Measurements from ENCODE around the gene TDRD10. TPM values are rescaled to one million over a fixed set of nuclear protein-coding genes. Genes with fewer than 3 reads are reported as not detected.
A peak's percentile ranks its signal among the peaks of the same experiment; 100 is the strongest.
"Not testable (repeated sequence)": the region's sequence is repeated elsewhere in the genome, so short reads cannot be mapped to it uniquely, and the experiment has no call there.

The TDRD10 gene
- total RNA-seq, 1 donor from 2014 or later, result 2.6 TPM

DNA sequence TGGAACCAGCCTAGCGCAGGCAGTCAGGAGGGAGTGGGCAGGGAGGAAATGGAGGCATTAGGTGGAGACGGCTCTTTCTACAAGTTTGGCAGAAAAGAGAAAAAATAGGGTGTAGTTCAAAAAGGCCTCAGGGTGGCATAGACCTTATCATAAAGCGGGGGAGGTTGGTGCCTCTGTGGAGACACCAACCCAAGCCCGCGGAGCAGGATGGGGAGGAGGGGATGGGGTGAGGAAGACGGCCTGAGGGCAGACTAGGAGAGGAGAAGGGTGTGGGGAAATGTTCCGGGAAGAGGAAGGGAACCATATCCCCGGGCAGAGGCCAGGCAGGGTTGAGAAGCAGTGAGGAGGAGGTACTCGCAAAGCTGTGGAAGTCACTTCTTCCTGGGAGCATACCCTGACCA is 17.6 kb downstream of the TDRD10 start:
- peak; percentile 20 for DNase-seq
- no peaks in the 10 kb centered on the region for H3K9me3 ChIP-seq (replicated peaks)
- TF ChIP-seq, protein P1, sequence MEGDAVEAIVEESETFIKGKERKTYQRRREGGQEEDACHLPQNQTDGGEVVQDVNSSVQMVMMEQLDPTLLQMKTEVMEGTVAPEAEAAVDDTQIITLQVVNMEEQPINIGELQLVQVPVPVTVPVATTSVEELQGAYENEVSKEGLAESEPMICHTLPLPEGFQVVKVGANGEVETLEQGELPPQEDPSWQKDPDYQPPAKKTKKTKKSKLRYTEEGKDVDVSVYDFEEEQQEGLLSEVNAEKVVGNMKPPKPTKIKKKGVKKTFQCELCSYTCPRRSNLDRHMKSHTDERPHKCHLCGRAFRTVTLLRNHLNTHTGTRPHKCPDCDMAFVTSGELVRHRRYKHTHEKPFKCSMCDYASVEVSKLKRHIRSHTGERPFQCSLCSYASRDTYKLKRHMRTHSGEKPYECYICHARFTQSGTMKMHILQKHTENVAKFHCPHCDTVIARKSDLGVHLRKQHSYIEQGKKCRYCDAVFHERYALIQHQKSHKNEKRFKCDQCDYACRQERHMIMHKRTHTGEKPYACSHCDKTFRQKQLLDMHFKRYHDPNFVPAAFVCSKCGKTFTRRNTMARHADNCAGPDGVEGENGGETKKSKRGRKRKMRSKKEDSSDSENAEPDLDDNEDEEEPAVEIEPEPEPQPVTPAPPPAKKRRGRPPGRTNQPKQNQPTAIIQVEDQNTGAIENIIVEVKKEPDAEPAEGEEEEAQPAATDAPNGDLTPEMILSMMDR (IDR thresholded peaks at IDR 0.05; ENCODE audit: borderline replicate concordance), result no peak
- no peaks in the 10 kb centered on the region for H3K27me3 ChIP-seq (ENCODE audit: low read depth)
- H3K27ac ChIP-seq (replicated peaks), result peak overlapping the region; percentile 34
- intact Hi-C loops (cut with micrococcal nuclease), result no loop called here
- peaks cover 4% of the 10 kb centered on the region for H3K36me3 ChIP-seq
- H3K4me3 ChIP-seq, result no peak overlapping the region
- peaks cover 27% of the 10 kb centered on the region for H3K4me1 ChIP-seq

DNA sequence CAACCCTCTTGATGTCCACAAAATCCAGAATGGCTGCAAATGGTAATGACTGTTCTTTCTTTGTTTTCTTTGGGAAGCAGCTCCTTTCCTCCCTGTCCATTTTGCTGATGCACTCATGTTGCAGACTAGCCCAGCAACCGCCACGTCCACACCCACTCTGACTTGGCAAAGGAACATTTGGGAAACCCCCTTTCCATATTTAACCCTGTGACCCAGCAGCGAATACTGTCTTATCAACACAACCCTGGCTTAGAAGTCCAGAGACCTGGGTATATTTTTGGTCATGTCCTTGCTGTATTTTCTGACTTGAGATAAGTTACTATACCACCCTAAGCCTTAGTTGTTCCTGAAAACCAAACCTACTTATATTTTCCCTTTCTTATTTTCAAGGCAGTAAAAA is 18.3 kb downstream of the TDRD10 start:
- Histone ChIP-seq H3K9me3 (replicated peaks) (no peaks in the 10 kb centered on the region), H3K27ac (replicated peaks) (peak overlapping the region; percentile 34), H3K36me3 (peaks cover 4% of the 10 kb centered on the region), H3K4me1 (peaks cover 27% of the 10 kb centered on the region), H3K4me3 (no peak overlapping the region), H3K27me3 (ENCODE audit: low read depth) (no peaks in the 10 kb centered on the region)
- TF ChIP-seq, protein P1 (IDR thresholded peaks at IDR 0.05; ENCODE audit: borderline replicate concordance), result no peak
- DNase-seq, result peak; percentile 28
- intact Hi-C loops (cut with micrococcal nuclease), result no loop called here

DNA sequence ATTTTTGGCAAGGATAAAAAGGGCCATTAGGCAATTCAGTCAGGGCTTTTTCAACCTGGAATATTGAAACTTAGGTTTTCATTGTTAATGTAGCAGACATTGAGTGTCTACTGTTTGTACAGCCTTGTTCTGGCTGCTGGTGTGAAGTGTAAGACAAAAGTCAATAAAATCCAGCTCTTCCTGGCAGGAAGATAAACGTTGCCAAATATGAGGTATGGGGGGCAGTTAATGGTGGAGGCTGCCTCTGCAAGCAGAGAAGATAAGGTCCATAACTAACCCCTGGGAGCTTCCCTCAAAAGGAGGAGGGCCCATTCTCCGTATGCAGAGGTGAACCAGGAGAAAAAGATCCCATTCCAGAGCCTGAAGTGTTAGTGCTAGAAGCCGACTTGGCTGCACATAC is 19.7 kb downstream of the TDRD10 start:
- no peak overlapping the region for H3K27ac ChIP-seq (replicated peaks)
- DNase-seq, result no peak
- TF ChIP-seq, protein P1 (IDR thresholded peaks at IDR 0.05; ENCODE audit: borderline replicate concordance), result no peak
- no peaks in the 10 kb centered on the region for H3K9me3 ChIP-seq (replicated peaks)
- H3K36me3 ChIP-seq, result peaks cover 4% of the 10 kb centered on the region
- no peak overlapping the region for H3K4me3 ChIP-seq
- peaks cover 27% of the 10 kb centered on the region for H3K4me1 ChIP-seq
- intact Hi-C loops (cut with micrococcal nuclease), result no loop called here
- no peaks in the 10 kb centered on the region for H3K27me3 ChIP-seq (ENCODE audit: low read depth)

DNA sequence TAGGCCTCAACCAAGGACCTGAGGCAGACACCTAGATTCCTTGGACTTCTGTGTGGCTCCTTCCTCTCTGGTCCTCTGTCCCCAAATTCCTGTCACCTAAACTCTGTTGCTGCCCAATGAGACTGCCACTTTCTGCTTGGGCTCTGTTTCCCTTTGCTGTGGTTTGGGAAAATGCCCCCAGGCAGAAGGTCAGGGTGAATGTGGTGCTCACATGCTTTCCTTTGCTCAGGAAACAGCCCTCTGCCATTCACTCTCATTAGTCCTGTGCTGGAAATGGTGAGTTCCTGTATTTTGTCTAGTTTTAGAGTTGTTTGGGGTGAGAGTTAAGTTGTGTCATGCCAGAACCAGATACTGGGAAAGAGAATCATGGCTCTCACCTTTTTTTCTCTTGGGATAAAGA is 22.9 kb downstream of the TDRD10 start:
- Histone ChIP-seq H3K36me3 (peaks cover 4% of the 10 kb centered on the region), H3K27me3 (ENCODE audit: low read depth) (no peaks in the 10 kb centered on the region), H3K27ac (replicated peaks) (no peak overlapping the region), H3K4me3 (no peak overlapping the region), H3K4me1 (peaks cover 20% of the 10 kb centered on the region), H3K9me3 (replicated peaks) (no peaks in the 10 kb centered on the region)
- intact Hi-C loops (cut with micrococcal nuclease), result no loop called here
- TF ChIP-seq, protein P1 (IDR thresholded peaks at IDR 0.05; ENCODE audit: borderline replicate concordance), result no peak
- no peak for DNase-seq

DNA sequence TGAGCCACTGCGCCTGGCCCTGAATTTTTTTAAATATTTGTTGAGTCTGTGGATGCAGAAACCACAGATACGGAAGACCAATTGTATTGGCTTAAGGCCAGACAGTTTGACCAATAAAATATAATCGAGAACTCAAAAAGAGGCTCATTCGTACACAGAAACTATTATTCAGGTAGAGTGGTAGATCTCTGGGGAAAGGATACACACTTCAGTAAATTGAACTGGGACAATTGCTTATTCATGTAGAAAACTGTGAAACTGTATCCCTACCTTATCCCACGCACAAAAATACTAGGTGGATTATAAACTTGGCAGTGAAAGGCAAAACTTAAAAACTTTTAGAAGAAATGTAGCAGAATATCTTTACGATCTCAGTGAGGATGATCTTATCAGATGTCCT is 25.2 kb downstream of the TDRD10 start:
- intact Hi-C loops (cut with micrococcal nuclease), result no loop called here
- TF ChIP-seq, protein P1 (IDR thresholded peaks at IDR 0.05; ENCODE audit: borderline replicate concordance), result no peak
- H3K4me1 ChIP-seq, result no peaks in the 10 kb centered on the region
- no peak overlapping the region for H3K4me3 ChIP-seq
- no peaks in the 10 kb centered on the region for H3K9me3 ChIP-seq (replicated peaks)
- DNase-seq, result no peak
- peaks cover 4% of the 10 kb centered on the region for H3K36me3 ChIP-seq
- no peak overlapping the region for H3K27ac ChIP-seq (replicated peaks)
- H3K27me3 ChIP-seq (ENCODE audit: low read depth), result no peaks in the 10 kb centered on the region

DNA sequence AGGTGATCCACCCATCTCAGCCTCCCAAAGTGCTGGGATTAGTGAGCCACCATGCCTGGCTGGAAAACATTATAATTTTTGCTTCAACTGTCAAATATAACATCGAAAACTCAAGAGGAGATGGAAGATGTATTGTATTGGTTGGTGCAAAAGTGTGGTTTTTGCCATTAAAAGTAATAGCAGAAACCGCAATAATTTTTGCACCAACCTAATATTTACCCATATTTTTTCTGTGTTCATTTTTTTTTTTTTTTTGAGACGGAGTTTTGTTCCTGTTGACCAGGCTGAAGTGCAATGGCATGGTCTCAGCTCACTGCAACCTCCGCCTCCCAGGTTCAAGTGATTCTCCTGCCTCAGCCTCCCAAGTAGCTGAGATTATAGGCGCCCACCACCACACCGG is 27.3 kb downstream of the TDRD10 start:
- no peak for DNase-seq
- Histone ChIP-seq H3K27ac (replicated peaks) (no peak overlapping the region), H3K27me3 (ENCODE audit: low read depth) (no peaks in the 10 kb centered on the region), H3K4me3 (no peak overlapping the region), H3K9me3 (replicated peaks) (no peaks in the 10 kb centered on the region), H3K4me1 (no peaks in the 10 kb centered on the region), H3K36me3 (no peaks in the 10 kb centered on the region)
- intact Hi-C loops (cut with micrococcal nuclease), result no loop called here
- TF ChIP-seq, protein P1 (IDR thresholded peaks at IDR 0.05; ENCODE audit: borderline replicate concordance), result no peak

DNA sequence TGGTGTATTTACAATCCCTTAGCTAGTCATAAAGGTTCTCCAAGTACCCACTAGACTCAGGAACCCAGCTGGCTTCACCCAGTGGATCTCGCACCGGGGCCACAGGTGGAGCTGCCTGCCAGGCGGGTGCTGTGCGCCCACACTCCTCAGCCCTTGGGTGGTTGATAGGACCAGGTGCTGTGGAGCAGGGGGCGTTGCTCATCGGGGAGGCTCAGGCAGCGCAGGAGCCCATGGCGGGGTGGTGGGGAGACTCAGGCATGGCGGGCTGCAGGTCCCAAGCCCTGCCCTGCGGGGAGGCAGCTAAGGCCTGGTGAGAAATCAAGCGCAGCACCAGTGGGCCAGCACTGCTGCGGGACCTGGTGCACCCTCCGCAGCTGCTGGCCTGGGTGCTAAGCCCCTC is 29.9 kb downstream of the TDRD10 start:
- H3K36me3 ChIP-seq; intact Hi-C loops (cut with micrococcal nuclease); H3K4me1 ChIP-seq: not testable (repeated sequence)

More for the DNA sequence above, 29.9 kb downstream of the TDRD10 start:
- H3K27ac ChIP-seq (replicated peaks); DNase-seq; H3K4me3 ChIP-seq; H3K27me3 ChIP-seq (ENCODE audit: low read depth); H3K9me3 ChIP-seq (replicated peaks): not testable (repeated sequence)

All from left ventricle myocardium inferior (tissue), 1 donor.